Thyroid gland (tissue), 4 donors: ENCODE measurements around the gene CCDC50. TPM values are rescaled to one million over a fixed set of nuclear protein-coding genes. Genes with fewer than 3 reads are reported as not detected.

Experiments
- DNase-seq, 2 donors: peaks; one replicate each; pipeline ENCODE4 v3.0.0-alpha.2; 2019
- H3K27ac ChIP-seq, 3 donors: fragments of 200-600 bp; sonication (generic); 1 replicate in 2 of 3; 2 replicates in 1 of 3; pipeline ENCODE4 v1.5.1; 2016 to 2019; ENCODE audit warnings: mild to moderate bottlenecking in 1 of 3, moderate library complexity in 1 of 3
- H3K27me3 ChIP-seq: fragments of 200-600 bp; sonication (generic); one replicate; pipeline ENCODE4 v1.5.1; 2019
- H3K36me3 ChIP-seq, 2 donors: fragments of 200-600 bp; sonication (generic); one replicate each; pipeline ENCODE4 v1.5.1; 2016 to 2019
- H3K4me1 ChIP-seq, 2 donors: fragments of 200-600 bp; sonication (generic); one replicate each; pipeline ENCODE4 v1.5.1; 2017 to 2019
- H3K4me3 ChIP-seq, 3 donors: fragments of 200-600 bp; sonication (generic); replicated peaks in 1 of 3; 1 replicate in 2 of 3; 2 replicates in 1 of 3; pipeline ENCODE4 v1.5.1; 2016; ENCODE audit warnings: mild to moderate bottlenecking in 1 of 3
- H3K9me3 ChIP-seq: fragments of 200-600 bp; sonication (generic); one replicate; pipeline ENCODE4 v1.5.1; 2017
- CTCF ChIP-seq, 6 experiments: fragments of 200-600 bp in 3 of 6; fragments of 450-650 bp in 3 of 6; sonication (generic) in 3 of 6; IDR thresholded peaks; one replicate each; pipeline ENCODE4 v1.5.1; 2016 to 2019; ENCODE audit warnings: antibody characterized with exemption in 6 of 6, mild to moderate bottlenecking in 2 of 6, inconsistent platforms in 1 of 6, moderate library complexity in 1 of 6
- POLR2A ChIP-seq, 2 donors: fragments of 450-650 bp; IDR thresholded peaks; one replicate each; pipeline ENCODE4 v1.6.1; 2017; ENCODE audit warnings: antibody characterized with exemption in 2 of 2, mild to moderate bottlenecking in 2 of 2, moderate library complexity in 1 of 2
- WGBS, 2 donors: methylation state at CpG; one replicate each; pipeline ENCODE4 v1.1.5; 2017; 5-methylcytosine and 5-hydroxymethylcytosine counted together
- intact Hi-C: fragments of 100-400 bp; cut with DNase I; formaldehyde crosslinking; loops from one replicate; pipeline ENCODE4 v1.15.1; 2023
- total RNA-seq, 4 donors: library from RNA; depleted of rRNA; stranded (reverse); fragments of >200 nt; gene quantifications; one replicate each; pipeline ENCODE4 v1.2.3, GENCODE V29; 2016

Gene CCDC50
- total RNA-seq, 4 donors from 2014 or later = 63.3 to 104 (median 91.1) TPM

GRCh38 chr3:191363221-191363620 is 34.0 kb downstream of the CCDC50 start:
- WGBS, 2 donors = 95 to 97% methylated on average over 4 of the region's 4 CpGs
- Histone ChIP-seq H3K4me1 (peaks cover 4 to 7% of the 10 kb centered on the region in 2 donors), H3K4me3 (no peak overlapping the region), H3K27ac (no peak overlapping the region), H3K27me3 (no peaks in the 10 kb centered on the region), H3K9me3 (no peaks in the 10 kb centered on the region), H3K36me3 (peaks cover 0 to 12% of the 10 kb centered on the region in 2 donors)
- no peak for TF ChIP-seq POLR2A (IDR thresholded peaks at IDR 0.05)
- TF ChIP-seq CTCF (IDR thresholded peaks at IDR 0.05) = no peak
- intact Hi-C loops = no loop called here
- DNase-seq = no peak

GRCh38 chr3:191366675-191367074 is 37.5 kb downstream of the CCDC50 start:
- H3K36me3 ChIP-seq = peaks cover 3 to 6% of the 10 kb centered on the region in 2 donors
- no peak overlapping the region for H3K27ac ChIP-seq
- no peak overlapping the region for H3K4me3 ChIP-seq
- TF ChIP-seq POLR2A (IDR thresholded peaks at IDR 0.05) = no peak
- TF ChIP-seq CTCF (IDR thresholded peaks at IDR 0.05) = no peak
- intact Hi-C loops = no loop called here
- WGBS, 2 donors = 81 to 82% methylated on average over 2 of the region's 2 CpGs
- H3K4me1 ChIP-seq = peaks cover 2 to 4% of the 10 kb centered on the region in 2 donors
- H3K27me3 ChIP-seq = no peaks in the 10 kb centered on the region
- H3K9me3 ChIP-seq = no peaks in the 10 kb centered on the region
- DNase-seq = no peak

GRCh38 chr3:191368755-191369615 is 39.8 kb downstream of the CCDC50 start:
- Histone ChIP-seq H3K36me3 (peaks cover 3 to 4% of the 10 kb centered on the region in 2 donors), H3K27ac (no peak overlapping the region), H3K4me3 (no peak overlapping the region), H3K9me3 (no peaks in the 10 kb centered on the region), H3K4me1 (peaks cover 0 to 5% of the 10 kb centered on the region in 2 donors), H3K27me3 (no peaks in the 10 kb centered on the region)
- no peak for DNase-seq
- no peak for TF ChIP-seq POLR2A (IDR thresholded peaks at IDR 0.05)
- no peak for TF ChIP-seq CTCF (IDR thresholded peaks at IDR 0.05)
- 95% methylated on average over 5 of the region's 5 CpGs for WGBS, 2 donors
- intact Hi-C loops = no loop called here

GRCh38 chr3:191369616-191370010 is 40.4 kb downstream of the CCDC50 start:
- intact Hi-C loops = no loop called here
- no peak for TF ChIP-seq CTCF (IDR thresholded peaks at IDR 0.05)
- TF ChIP-seq POLR2A (IDR thresholded peaks at IDR 0.05) = no peak
- no peak for DNase-seq
- Histone ChIP-seq H3K4me1 (peaks cover 0 to 8% of the 10 kb centered on the region in 2 donors), H3K27me3 (no peaks in the 10 kb centered on the region), H3K4me3 (no peak overlapping the region), H3K36me3 (peaks cover 0 to 3% of the 10 kb centered on the region in 2 donors), H3K9me3 (no peaks in the 10 kb centered on the region), H3K27ac (no peak overlapping the region)
- 87 to 89% methylated on average over 2 of the region's 2 CpGs for WGBS, 2 donors

GRCh38 chr3:191372122-191372521 is 42.9 kb downstream of the CCDC50 start:
- peaks cover 9 to 10% of the 10 kb centered on the region in 2 donors for H3K4me1 ChIP-seq
- no peak for TF ChIP-seq CTCF (IDR thresholded peaks at IDR 0.05)
- TF ChIP-seq POLR2A (IDR thresholded peaks at IDR 0.05) = no peak
- H3K27ac ChIP-seq = no peak overlapping the region
- intact Hi-C loops = no loop called here
- no peaks in the 10 kb centered on the region for H3K27me3 ChIP-seq
- no peaks in the 10 kb centered on the region for H3K9me3 ChIP-seq
- WGBS, 2 donors = 88 to 89% methylated on average over 2 of the region's 2 CpGs
- H3K36me3 ChIP-seq = peaks cover 0 to 10% of the 10 kb centered on the region in 2 donors
- no peak for DNase-seq
- no peak overlapping the region for H3K4me3 ChIP-seq
